ENCODE data around the gene FAM171A1.
"Not testable (repeated sequence)": the region's sequence is repeated elsewhere in the genome, so short reads cannot be mapped to it uniquely, and the experiment has no call there.

The FAM171A1 gene

DNA sequence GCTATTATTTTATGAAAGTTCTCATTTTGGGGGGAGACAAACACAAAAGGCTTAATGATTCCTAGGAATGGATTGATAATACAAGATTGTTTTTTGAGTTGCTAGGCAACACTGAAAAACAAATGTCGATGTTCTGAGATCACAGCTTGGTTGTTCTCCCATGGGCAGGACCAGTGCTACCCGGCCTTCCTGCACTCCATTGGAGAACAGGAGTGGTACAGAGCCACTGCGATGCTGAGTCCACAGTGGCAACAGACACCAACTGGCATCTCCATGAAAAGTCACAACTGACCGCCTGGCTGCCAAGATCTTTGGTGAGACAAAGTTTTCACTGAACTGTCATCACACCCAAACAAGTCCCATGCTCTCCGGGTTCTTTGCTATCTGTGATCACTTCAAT is 133.7 kb downstream of the FAM171A1 start:
- DNase-seq: no peak

DNA sequence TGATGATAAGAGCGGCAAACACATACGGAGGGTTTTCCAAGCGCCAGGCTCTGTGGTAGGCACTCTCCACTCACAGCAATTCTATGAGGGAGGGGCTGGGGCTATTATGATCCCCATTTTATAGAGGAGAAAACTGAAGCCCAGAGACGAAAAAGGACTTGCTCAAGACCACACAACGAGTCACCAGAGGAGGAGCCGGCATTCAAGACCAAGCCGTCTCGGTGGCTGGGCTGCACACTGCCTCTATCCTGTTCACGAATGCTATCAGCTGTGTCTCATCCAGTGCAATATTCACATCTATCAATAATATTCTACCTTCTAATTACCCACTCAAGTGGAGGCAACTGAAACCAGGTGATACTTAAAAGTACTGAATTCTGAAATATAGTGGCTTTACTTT is 134.7 kb downstream of the FAM171A1 start:
- no peak for DNase-seq

DNA sequence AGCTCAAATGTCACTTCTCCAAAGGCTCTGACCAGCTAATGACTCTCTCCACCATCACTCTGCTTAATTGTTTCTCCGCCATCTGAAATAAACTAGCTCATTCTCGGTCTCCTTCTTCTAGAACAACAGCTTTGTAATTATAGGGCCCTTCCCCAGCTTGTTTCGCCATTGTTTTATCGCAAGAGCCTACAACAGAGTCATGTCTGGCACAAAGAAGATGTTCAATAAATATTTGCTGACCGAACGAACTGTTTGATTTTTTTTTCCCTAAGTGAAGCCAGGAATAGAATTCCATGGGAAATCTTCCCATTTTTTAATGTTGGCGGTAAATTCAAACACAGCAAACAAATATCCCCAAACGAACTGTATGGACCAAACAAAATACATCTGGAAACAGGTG is 138.8 kb downstream of the FAM171A1 start:
- DNase-seq: no peak

DNA sequence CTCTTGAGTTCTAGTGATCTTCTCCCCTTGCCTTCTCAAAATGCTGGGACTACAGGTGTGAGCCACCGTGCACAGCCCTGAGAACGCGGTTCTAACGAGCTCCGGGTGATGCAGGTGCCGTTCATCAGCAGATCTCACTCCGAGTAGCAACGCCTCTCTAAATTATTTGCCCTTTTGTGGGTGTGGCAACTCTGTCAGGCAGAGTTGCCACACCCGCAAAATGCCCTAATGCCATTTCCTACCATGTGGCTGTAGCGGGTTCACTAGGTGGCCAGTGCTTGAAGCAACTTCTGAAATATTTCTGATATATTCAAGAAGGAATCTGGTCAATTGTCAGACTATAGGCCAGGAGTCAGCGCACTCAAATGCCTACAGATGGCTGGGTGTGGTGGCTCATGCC is 139.7 kb downstream of the FAM171A1 start:
- DNase-seq: no peak

DNA sequence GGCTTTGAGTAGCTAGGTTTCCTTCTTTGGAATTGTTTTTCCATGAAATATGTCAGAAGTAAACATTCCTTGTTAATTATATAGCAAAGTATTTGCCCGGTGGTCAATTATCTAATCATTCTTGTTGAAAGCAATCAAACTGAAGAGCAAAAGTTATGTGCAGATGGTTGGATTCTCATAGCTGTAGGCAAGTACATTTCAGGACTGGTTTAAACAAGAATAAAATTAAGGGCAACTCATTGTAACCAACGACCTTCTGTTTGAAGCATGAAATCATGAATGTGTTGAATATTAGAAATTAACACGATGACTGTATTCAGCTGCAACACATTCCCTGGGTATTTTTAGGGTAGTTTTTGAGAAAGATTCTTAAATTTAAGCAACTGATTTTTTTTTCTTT is 140.8 kb downstream of the FAM171A1 start:
- DNase-seq: no peak

DNA sequence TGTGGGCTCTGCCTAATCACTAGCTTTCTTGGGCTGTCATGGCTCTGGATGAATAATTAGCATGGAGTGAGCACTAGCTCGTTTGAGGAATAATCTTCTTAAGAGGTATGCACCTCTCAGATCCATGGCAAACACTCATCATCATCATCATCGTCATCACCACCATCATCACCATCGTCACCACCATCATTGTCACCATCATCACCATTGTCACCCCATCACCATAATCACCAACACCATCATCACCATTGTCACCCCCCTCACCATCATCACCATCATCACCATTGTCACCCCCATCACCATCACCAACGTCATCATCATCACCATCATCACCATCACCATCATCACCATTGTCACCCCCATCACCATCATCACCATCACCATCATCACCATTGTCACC is 141.8 kb downstream of the FAM171A1 start:
- DNase-seq: no peak

DNA sequence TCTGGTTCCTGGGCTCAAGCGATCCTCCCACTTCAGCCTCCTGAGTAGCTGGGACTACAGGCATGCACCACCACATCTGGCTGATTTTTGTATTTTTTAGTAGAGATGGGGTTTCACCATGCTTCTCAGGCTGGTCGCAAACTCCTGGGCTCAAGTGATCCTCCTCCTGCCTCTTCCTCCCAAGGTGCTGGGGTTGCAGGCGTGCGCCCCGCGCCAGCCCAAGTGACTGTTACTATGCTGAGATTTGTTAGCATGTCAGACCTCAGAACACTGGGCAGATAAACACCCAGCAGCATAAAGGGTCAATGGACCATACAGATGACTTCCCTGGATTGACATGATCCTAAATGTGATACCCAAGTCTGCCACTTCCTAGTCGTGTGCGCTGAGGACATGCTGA is 142.7 kb downstream of the FAM171A1 start:
- DNase-seq: no peak

DNA sequence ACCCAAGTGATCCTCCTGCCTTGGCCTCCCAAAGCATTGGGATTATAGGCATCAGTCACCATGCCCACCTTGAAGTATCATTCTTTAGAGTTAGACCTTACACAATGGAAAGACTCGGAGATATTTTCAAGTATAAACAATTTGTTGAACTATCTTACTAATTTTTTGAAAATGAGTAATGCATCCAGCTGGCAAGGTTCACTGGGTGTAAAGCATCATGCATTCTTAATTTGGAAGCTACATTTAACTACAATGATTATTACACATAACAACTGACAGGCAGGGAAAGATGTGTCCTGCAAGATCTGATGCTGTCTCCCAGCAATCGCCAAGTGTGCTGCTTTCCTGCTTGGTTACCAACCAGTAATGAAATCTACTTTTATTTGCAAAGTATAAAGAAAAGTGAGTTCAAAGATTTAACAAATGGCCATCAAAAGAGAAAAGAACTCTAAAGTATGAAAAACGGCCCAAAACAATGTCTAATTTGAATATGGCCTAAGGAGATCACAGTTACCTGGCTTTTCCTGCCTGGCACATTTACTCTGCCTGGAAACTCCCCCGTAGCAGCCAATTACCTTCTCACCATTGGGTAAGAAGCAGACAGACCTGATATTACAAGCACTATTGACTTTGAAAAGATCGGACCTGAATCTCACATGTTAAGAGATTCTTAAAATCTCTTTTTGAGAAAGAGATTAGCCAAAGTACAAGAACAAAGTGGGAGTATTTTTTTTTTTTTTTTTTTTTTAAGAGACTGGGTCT is 143.3 kb downstream of the FAM171A1 start:
- DNase-seq: no peak

DNA sequence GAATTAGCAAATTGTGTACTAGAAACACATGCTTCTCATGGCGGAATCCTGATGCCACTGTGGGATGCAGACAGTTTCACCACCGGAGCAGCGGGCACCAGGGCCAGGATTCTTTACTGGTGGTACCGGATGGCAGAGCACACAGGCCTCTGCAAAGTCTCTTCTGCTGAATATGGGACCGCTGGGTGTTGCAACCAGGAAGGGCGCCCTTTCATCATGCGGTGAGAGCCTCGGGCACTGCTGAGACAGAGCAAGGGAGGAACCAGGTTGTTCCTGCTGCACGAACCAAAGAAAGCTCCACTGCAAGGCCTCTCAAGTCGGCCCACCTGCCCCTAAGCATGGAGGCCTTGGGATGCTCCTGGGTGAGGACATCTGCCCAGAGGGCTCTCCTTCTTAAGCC is 145.6 kb downstream of the FAM171A1 start:
- no peak for DNase-seq

DNA sequence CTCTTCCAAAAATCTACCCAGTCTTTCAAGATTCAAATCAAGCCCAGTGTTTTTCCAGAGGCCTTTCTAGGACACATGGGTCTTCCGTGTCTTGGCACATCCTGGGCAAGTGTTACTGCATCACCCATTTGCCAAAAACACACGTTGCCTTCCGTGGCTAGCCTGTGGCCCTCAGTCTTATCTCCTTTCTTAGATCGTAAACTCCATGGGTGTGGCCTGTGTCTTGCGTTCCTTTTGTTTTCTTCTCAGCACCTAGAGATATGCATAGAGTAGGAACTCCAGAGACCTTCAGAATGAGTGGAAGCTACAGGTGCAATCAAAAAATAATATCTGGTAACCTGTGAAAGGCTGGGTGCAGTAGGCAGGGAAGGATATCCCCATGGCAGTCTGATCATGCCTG is 146.1 kb downstream of the FAM171A1 start:
- no peak for DNase-seq

DNA sequence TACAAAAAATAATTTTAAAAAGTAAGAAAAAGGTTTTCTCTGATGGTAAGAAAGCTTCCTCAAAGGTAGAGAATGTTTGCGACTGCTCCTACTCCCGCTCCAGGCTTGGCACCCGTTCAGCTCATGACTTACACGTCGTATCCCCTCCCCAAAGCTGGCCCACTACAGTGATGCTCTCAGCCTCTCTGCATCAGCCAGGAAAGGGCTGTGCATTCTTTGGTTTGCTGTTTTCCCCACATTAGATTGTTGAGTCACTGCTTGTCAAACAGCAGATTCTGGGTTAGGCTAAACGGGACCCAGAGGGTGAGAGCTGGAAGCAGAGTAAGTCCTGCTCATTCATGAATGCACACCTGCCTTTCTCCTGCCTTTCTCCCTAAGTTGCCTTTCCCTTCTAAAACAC is 147.9 kb downstream of the FAM171A1 start:
- no peak for DNase-seq

DNA sequence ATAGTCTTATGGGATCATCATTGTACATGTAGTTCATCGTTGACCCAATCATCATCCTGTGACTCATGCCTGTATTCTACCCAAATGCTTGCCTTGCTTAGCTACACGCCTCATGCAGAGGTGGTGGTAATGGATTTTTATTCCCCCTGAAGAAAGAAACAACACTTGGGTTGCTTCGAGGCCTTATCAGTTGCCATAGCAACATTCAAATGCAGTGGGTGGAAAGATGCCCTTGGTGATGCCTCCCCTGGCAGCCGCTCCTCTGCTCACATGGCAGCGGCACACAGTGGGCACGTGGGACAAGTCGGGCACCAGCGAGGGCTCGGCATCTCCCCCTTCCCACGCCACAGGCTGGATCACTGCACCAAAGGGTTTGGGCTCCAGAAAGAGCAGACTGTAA is 148.6 kb downstream of the FAM171A1 start:
- DNase-seq: no peak

DNA sequence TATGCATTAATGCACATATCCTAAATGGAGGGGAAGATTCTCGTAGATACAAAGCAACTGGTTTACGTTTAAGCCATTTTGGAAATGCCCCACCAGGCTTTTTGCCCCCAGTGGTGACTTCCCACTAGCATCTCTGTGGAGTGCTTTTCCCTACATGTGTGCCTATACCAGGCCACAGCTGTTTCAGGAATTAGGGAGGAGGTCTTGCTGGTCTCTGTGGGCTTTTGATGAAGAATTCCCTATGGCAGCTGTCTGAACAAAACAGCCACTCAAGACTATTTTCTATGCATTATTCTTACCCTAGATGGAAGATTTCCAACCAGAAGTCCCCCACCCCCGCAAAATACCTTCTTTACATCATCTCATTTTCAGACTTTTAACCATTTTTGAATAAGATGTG is 150.6 kb downstream of the FAM171A1 start:
- DNase-seq: no peak

DNA sequence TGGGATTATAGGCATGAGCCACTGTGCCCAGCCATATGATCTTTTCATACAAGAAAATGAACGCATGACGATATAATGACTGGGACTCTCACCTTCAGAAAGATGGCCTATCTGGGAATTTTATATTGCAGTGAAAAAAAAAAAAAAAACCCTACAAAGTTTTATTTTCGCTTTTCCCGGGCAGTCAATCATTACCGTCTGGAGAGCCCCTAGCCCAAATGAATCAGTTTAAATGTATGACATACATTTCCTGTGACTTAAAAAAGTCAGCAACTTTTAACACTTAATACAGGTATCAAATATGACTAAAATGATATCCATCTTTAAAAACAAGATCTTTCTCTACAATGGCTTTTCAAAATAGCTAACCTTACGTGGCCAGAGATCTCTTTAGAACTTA is 154.4 kb downstream of the FAM171A1 start:
- DNase-seq: no peak

DNA sequence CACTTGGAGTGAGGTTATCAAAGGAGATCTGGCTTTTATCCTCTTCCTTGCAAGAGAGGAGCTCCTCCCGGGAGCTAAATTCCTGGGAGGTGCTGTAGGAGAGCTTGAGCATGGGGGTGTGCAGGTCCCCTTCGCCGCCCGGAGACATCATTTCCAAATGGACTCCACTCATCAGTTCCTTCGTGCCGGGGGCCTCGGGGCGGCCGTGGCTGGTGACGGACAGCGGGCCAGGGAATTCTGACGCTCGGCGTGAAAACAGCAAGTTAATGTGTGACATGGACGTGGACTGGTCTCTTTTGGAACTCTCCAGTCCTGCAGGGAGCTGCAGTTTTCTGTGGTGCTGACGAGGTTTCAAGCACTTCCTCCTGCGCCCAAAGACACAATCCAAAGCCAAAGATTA is 156.9 kb downstream of the FAM171A1 start:
- DNase-seq: no peak

DNA sequence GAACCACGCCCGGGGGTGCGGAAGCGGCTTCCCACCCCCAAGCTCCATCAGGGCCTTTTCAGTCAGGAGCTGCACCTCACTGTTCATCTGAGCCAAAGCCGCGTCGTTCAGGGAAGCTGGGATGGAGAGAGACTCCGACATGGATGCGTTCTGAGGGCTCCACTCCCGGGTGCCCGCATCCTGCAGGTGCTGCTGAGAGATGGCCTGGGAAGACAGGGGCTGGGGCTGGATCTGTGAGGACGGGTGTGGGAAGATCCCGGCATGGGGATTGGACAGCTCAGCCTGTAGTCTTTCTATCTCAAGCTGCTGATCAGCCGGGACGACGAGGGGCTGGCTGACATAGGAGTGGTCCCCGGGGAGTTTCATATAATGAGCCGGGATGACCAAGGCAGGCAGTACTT is 157.6 kb downstream of the FAM171A1 start:
- no peak for DNase-seq

DNA sequence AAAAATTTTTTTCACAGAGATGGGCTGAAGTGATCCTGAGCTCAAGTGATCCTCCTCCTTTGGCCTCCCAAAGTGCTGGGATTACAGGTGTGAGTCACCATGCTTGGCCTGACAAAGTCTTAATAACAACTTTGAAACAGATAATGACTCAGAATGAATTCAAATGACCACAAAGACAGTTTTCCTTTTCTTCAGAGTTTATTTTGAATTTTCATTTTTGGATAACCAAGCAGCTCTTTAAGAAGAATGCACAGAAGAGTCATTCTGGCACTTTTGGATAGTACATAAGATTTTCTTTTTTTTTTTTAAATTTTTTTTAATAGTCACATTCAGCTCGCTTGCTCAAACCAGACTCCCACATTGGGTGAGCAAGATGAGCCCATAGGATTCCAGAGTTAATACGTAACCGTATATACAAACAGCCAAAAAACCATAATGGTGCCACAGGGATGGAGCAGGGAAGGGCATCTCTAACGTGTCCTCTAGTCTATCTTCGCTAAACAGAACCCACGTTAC is 159.6 kb downstream of the FAM171A1 start:
- DNase-seq: no peak

DNA sequence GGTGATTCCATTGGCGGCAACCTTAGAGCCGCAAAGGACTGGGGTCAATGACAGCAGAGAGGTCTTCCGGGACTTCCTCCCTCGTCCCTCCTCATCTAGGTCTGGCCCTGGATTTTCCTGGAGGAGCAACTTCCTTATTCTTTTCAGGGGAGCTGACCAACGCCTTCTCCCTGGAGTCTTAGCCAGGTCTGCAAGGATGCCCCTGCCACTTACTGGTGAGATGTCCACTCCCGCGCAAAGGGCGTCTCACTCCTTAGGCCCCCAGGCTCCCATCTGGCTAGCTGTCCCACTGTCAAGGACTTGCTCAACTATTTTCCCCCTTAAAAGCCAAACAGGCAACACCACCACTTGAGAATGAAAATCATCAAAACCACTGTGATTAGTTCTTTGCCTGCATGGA is 160.6 kb downstream of the FAM171A1 start:
- DNase-seq: no peak

DNA sequence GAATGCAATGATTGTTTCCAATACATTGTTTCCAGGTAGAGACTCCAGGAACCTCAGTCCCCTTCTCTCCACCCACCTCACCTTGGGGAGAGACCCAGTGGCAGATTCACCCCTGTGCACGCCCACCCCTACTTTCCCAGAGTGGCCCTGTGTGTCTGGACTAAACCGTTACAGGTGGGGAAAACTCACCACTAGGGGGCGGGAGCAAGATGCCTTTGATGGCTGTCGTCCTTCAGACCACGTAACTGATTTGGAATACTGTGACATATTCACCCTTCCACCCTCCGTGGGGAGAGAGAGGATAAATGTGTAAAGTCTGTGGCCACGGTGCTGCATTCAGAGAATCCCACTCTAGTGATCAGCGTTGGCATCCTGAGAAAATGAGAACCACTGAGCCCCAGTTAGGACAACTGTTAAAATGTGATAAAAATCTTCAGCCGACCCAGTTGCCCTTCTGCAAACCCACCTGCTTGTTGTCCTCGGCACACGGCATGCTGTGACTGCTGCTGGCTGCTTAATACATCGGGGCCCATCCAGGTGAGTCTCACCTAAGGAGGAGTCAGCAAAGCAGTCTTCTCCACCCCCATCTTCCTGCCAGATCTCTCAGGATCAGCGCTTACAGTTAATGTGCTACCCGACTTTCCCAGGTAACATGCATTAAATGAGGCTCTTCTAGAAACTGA is 161.1 kb downstream of the FAM171A1 start:
- peak; percentile 79 for DNase-seq

DNA sequence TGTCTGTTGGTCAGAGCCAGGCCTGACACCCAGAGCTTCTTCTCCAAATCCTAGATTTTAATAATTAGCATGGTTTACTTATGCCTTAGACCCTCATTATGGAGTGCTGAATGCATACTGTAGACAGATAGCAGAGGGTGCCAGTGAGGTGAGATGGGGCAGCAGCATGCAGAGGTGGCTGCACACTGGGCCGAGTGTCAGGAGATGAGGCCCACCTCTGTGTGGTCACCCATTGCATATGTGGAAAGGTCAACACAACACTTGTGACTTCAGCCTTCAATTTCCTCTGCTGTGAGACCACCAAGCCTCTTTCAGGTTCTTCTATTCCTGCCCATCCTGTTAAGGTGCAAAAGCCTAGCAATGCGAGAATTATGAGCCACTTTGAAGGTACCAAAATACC is 162.9 kb downstream of the FAM171A1 start:
- no peak for DNase-seq

DNA sequence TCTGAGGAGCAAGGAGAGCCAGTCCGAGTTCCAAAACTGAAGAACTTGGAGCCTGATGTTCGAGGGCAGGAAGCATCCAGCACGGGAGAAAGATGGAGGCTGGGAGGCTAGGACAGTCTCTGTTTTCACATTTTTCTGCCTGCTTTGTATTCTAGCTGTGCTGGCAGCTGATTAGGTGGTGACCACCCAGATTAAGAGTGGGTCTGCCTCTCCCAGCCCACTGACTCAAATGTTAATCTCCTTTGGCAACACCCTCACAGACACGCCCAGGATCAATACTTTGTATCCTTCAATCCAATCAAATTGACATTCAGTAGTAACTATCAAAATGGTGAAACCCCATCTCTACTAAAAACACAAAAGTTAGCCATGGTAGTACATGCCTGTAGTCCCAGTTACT is 163.7 kb downstream of the FAM171A1 start:
- DNase-seq: not testable (repeated sequence)

DNA sequence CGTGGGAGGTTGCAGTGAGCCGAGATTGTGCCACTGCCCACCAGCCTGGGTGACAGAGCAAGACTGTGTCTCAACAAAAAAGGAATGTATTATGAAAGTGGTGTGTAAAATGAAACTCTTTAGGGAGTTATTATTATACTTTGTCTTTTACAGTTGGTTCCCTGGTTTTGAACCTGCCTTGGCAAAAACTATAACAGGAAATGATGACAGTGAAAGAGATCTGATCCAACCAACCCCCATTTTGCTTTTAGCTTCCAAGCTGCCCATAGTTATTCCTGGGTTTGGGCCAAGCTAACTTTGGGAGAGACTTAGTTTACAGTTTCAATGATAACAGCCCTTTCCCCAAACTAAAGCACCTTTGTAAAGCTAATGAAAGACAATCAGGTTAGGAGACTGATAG is 168.4 kb downstream of the FAM171A1 start:
- DNase-seq: no peak

DNA sequence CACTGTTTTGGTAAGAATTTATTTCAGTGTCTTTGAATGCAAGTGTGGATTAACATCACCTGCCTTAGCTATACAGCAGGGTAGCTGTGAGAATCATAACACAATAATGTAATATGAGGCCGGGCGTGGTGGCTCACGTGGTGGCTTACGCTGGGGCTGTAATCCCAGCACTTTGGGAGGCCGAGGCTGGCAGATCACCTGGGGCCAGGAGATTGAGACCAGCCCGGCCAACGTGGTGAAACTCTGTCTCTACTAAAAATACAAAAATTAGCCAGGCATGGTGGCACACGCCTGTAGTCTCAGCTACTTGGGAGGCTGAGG is 168.8 kb downstream of the FAM171A1 start:
- not testable (repeated sequence) for DNase-seq

DNA sequence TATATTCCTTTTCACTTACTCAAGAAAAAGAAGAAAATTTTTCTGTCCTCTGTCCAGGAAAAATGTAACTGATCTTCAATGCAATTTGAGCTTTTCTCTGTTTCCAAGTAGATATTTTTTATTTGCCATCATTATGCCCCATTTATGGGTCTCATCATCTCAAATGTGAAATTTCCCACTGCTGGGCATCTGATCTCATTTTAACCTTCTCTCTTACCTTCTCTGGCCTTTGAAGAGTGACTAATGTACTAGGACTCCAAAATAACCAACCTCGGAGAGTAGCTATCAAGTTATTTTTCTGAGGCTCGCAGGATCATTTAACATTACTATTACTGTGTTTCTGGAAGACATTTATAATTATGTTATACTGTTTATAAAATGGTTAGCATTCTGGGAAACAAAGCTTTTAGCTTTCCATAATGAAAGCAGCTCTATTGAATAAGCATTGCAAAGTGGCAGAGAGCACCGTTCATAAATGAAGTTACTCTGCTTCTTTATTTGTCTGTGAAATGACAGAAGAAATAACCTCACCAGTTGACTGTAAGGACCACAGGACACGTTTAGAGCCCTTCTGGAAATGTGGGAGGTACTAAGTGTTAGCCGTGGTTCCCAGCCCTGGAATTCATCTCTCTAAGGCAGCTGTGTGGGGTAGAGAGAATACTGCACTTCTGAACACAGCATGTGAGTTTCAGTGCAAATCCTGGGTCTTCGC is 169.3 kb downstream of the FAM171A1 start:
- no peak for DNase-seq
